OCI-LY3 (cell line): ENCODE measurements around the gene VSX1.

Source experiments
- H2AFZ ChIP-seq: fragments of 200-600, 300-600 bp; shearing (Covaris generic); 2 replicates; pipeline ENCODE4 v1.6.0; 2014; ENCODE audit warnings: antibody characterized with exemption, low read depth, low read length
- H3K27ac ChIP-seq: fragments of 200-600, 300-600 bp; sonication (generic); 2 replicates; pipeline ENCODE4 v1.5.1; 2014; ENCODE audit warnings: mild to moderate bottlenecking, low read length, moderate library complexity, mixed read lengths
- H3K27me3 ChIP-seq: fragments of 200-600, 300-600 bp; sonication (generic); 2 replicates; pipeline ENCODE4 v1.6.1; 2014; ENCODE audit warnings: low read depth, low read length, mixed read lengths
- H3K36me3 ChIP-seq: fragments of 200-600, 300-600 bp; sonication (generic); replicated peaks from 2 replicates; pipeline ENCODE3; 2014; ENCODE audit warnings: low read depth, low read length, mixed read lengths
- H3K4me1 ChIP-seq: fragments of 300-600, 200-600 bp; sonication (generic); 2 replicates; pipeline ENCODE4 v1.6.1; 2014; ENCODE audit warnings: low read length, mixed read lengths
- H3K4me2 ChIP-seq: fragments of 200-600, 300-600 bp; sonication (generic); 2 replicates; pipeline ENCODE4 v1.6.1; 2014; ENCODE audit warnings: low read length, mixed read lengths
- H3K4me3 ChIP-seq: fragments of 300-600, 200-600 bp; sonication (generic); 2 replicates; pipeline ENCODE4 v1.5.1; 2014; ENCODE audit warnings: antibody characterized with exemption, mild to moderate bottlenecking, low read length, moderate library complexity
- H3K79me2 ChIP-seq: fragments of 300-600, 200-600 bp; shearing (Covaris generic); 2 replicates; pipeline ENCODE4 v1.6.1; 2014; ENCODE audit warnings: mild to moderate bottlenecking, low read length, mixed read lengths
- H3K9ac ChIP-seq: fragments of 300-600, 200-600 bp; shearing (Covaris generic); 2 replicates; pipeline ENCODE4 v1.6.0; 2014; ENCODE audit warnings: mild to moderate bottlenecking, low read length, moderate library complexity
- H3K9me3 ChIP-seq: fragments of 200-600, 300-600 bp; shearing (Covaris generic); 2 replicates; pipeline ENCODE4 v1.6.1; 2014; ENCODE audit warnings: low read length, mixed read lengths; ENCODE audit not compliant: insufficient read depth
- H4K20me1 ChIP-seq: fragments of 200-600, 300-600 bp; sonication (generic); 2 replicates; pipeline ENCODE4 v1.6.1; 2016; ENCODE audit warnings: low read length, mixed read lengths; ENCODE audit not compliant: insufficient read depth
- EZH2phosphoT487 ChIP-seq: fragments of 200-600 bp; shearing (Covaris generic); IDR thresholded peaks from 2 replicates; pipeline ENCODE4 v1.6.1; 2018; ENCODE audit warnings: antibody characterized with exemption, mixed run types, low read depth
- TF ChIP-seq, protein P1 (sequence below): fragments of 200-600, 300-600 bp; sonication (generic); IDR thresholded peaks from 2 replicates; pipeline ENCODE4 v1.5.1; 2014; ENCODE audit warnings: antibody characterized with exemption, low read length, low read depth

Gene VSX1

GRCh38 chr20:25049261-25050060, 32.5 kb downstream of the VSX1 start:
- H3K27ac ChIP-seq: no peak overlapping the region
- H4K20me1 ChIP-seq: peaks cover 23% of the 10 kb centered on the region; the same call in 1 of the 2 replicates
- TF ChIP-seq EZH2phosphoT487: no peak
- TF ChIP-seq, protein P1, sequence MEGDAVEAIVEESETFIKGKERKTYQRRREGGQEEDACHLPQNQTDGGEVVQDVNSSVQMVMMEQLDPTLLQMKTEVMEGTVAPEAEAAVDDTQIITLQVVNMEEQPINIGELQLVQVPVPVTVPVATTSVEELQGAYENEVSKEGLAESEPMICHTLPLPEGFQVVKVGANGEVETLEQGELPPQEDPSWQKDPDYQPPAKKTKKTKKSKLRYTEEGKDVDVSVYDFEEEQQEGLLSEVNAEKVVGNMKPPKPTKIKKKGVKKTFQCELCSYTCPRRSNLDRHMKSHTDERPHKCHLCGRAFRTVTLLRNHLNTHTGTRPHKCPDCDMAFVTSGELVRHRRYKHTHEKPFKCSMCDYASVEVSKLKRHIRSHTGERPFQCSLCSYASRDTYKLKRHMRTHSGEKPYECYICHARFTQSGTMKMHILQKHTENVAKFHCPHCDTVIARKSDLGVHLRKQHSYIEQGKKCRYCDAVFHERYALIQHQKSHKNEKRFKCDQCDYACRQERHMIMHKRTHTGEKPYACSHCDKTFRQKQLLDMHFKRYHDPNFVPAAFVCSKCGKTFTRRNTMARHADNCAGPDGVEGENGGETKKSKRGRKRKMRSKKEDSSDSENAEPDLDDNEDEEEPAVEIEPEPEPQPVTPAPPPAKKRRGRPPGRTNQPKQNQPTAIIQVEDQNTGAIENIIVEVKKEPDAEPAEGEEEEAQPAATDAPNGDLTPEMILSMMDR: no peak
- peaks cover 28% of the 10 kb centered on the region for H3K4me1 ChIP-seq
- peaks cover 8% of the 10 kb centered on the region; the same call in 1 of the 2 replicates for H3K27me3 ChIP-seq
- no peak overlapping the region for H2AFZ ChIP-seq
- no peak overlapping the region for H3K9ac ChIP-seq
- no peak overlapping the region for H3K4me3 ChIP-seq
- no peak overlapping the region for H3K4me2 ChIP-seq
- H3K9me3 ChIP-seq: no peaks in the 10 kb centered on the region
- H3K36me3 ChIP-seq: peaks cover 3% of the 10 kb centered on the region
- H3K79me2 ChIP-seq: peaks cover 6% of the 10 kb centered on the region

- no peak overlapping the region for H3K4me2 ChIP-seq
- 0 out of 2 replicates have a peak, but pooled peaks cover 4% of the 10 kb centered on the region for H3K27me3 ChIP-seq
- H3K4me3 ChIP-seq: no peak overlapping the region
- H3K9me3 ChIP-seq: no peaks in the 10 kb centered on the region
- H2AFZ ChIP-seq: no peak overlapping the region
- peaks cover 6% of the 10 kb centered on the region for H3K79me2 ChIP-seq
- peaks cover 19% of the 10 kb centered on the region for H3K4me1 ChIP-seq
- peaks cover 14% of the 10 kb centered on the region; the same call in 1 of the 2 replicates for H4K20me1 ChIP-seq
- peaks cover 3% of the 10 kb centered on the region for H3K36me3 ChIP-seq
- H3K27ac ChIP-seq: no peak overlapping the region
- TF ChIP-seq, protein P1: no peak
- TF ChIP-seq EZH2phosphoT487: no peak
- no peak overlapping the region for H3K9ac ChIP-seq
Observed at GRCh38 chr20:25048519-25048952, 33.4 kb downstream of the VSX1 start.

- Histone ChIP-seq H3K36me3 (peaks cover 3% of the 10 kb centered on the region), H3K79me2 (peaks cover 6% of the 10 kb centered on the region), H3K4me2 (no peak overlapping the region), H2AFZ (no peak overlapping the region), H4K20me1 (peaks cover 10% of the 10 kb centered on the region; the same call in 1 of the 2 replicates), H3K4me1 (peaks cover 19% of the 10 kb centered on the region), H3K4me3 (no peak overlapping the region), H3K9ac (no peak overlapping the region), H3K27me3 (no peaks in the 10 kb centered on the region), H3K9me3 (no peaks in the 10 kb centered on the region), H3K27ac (no peak overlapping the region)
- TF ChIP-seq, protein P1: no peak
- TF ChIP-seq EZH2phosphoT487: no peak
Observed at GRCh38 chr20:25047766-25048165, 34.2 kb downstream of the VSX1 start.

DNA sequence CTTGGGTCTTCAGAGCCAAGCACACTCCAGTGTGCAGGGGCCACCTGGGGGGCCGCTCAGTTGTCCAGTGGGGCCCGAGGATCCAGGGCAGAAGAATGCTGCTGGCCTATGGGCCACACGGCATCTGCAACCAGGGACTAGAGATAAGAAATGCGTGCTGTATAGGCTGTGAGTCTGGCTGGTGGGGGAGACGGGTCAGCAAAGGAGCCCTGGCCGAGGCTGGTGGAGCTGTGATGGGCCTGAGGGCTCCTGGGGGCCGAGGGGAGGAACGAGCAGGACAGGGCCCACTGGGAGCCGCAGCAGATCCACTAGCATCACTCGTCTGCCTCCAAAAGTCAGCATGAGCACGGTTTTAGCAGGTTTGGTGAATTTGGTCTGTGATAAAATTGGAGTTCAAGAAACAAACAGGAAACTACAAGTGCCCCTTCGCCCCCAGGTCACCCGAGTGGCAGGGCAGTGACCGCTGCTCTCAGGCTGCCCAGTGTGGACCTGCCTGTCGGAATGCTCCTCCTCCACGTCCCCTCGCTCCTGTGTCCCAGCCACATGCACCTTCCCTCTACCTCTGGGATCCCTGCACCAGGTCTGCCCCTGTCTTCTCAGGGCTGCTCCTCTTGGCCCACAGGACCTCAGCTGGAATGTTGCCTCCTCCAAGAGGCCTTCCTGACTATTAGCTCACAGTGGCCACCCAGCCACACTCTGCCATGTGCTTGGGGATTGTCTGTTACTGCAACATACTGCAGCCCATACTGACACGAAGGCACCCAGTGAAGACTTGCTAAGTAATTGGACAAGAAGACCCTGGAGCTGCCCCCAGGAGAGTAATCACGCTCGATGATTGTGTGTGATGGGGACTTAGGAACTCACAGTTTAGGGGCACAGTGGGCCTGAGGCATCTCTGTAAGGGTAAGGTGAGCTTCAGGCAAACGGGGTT, 34.9 kb downstream of the VSX1 start:
- Histone ChIP-seq H4K20me1 (peaks cover 4% of the 10 kb centered on the region; the same call in 1 of the 2 replicates), H3K4me2 (no peak overlapping the region), H3K79me2 (no peaks in the 10 kb centered on the region), H3K9ac (no peak overlapping the region), H3K27me3 (no peaks in the 10 kb centered on the region), H3K27ac (no peak overlapping the region), H3K9me3 (no peaks in the 10 kb centered on the region), H3K4me3 (no peak overlapping the region), H3K4me1 (peaks cover 20% of the 10 kb centered on the region), H2AFZ (no peak overlapping the region), H3K36me3 (no peaks in the 10 kb centered on the region)
- TF ChIP-seq, protein P1: no peak
- no peak for TF ChIP-seq EZH2phosphoT487
